Panc1 (cell line): ENCODE measurements around the gene CNTN4.

Experiments
- POLR2AphosphoS5 ChIP-seq: IDR thresholded peaks from 2 replicates; pipeline ENCODE4 v1.6.1; 2012; ENCODE audit warnings: mild to moderate bottlenecking, low read depth, low read length, moderate library complexity
- TCF7L2 ChIP-seq: IDR thresholded peaks from 2 replicates; pipeline ENCODE4 v1.6.1; 2011; ENCODE audit warnings: mild to moderate bottlenecking, low read depth, low read length, inconsistent platforms
- TF ChIP-seq, protein P1 (sequence below): fragments of 450-650 bp; IDR thresholded peaks from 2 replicates; pipeline ENCODE4 v1.5.1; 2017; ENCODE audit warnings: mild to moderate bottlenecking
- TF ChIP-seq, protein P2 (sequence below), 2 experiments: IDR thresholded peaks; 2 replicates each; pipeline ENCODE4 v1.6.1; 2011 to 2012; ENCODE audit warnings: low read depth in 2 of 2, control low read depth in 1 of 2, low read length in 1 of 2, mild to moderate bottlenecking in 1 of 2, moderate library complexity in 1 of 2; ENCODE audit not compliant: insufficient read depth in 1 of 2

- TF ChIP-seq, protein P1, sequence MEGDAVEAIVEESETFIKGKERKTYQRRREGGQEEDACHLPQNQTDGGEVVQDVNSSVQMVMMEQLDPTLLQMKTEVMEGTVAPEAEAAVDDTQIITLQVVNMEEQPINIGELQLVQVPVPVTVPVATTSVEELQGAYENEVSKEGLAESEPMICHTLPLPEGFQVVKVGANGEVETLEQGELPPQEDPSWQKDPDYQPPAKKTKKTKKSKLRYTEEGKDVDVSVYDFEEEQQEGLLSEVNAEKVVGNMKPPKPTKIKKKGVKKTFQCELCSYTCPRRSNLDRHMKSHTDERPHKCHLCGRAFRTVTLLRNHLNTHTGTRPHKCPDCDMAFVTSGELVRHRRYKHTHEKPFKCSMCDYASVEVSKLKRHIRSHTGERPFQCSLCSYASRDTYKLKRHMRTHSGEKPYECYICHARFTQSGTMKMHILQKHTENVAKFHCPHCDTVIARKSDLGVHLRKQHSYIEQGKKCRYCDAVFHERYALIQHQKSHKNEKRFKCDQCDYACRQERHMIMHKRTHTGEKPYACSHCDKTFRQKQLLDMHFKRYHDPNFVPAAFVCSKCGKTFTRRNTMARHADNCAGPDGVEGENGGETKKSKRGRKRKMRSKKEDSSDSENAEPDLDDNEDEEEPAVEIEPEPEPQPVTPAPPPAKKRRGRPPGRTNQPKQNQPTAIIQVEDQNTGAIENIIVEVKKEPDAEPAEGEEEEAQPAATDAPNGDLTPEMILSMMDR = no peak
- TF ChIP-seq POLR2AphosphoS5 (no peak), TCF7L2 (no peak)
- TF ChIP-seq, protein P2, sequence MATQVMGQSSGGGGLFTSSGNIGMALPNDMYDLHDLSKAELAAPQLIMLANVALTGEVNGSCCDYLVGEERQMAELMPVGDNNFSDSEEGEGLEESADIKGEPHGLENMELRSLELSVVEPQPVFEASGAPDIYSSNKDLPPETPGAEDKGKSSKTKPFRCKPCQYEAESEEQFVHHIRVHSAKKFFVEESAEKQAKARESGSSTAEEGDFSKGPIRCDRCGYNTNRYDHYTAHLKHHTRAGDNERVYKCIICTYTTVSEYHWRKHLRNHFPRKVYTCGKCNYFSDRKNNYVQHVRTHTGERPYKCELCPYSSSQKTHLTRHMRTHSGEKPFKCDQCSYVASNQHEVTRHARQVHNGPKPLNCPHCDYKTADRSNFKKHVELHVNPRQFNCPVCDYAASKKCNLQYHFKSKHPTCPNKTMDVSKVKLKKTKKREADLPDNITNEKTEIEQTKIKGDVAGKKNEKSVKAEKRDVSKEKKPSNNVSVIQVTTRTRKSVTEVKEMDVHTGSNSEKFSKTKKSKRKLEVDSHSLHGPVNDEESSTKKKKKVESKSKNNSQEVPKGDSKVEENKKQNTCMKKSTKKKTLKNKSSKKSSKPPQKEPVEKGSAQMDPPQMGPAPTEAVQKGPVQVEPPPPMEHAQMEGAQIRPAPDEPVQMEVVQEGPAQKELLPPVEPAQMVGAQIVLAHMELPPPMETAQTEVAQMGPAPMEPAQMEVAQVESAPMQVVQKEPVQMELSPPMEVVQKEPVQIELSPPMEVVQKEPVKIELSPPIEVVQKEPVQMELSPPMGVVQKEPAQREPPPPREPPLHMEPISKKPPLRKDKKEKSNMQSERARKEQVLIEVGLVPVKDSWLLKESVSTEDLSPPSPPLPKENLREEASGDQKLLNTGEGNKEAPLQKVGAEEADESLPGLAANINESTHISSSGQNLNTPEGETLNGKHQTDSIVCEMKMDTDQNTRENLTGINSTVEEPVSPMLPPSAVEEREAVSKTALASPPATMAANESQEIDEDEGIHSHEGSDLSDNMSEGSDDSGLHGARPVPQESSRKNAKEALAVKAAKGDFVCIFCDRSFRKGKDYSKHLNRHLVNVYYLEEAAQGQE (IDR thresholded peaks at IDR 0.05; ENCODE audit: insufficient read depth in 1 of 2, low read depth in 2 of 2, low read length in 1 of 2) = no peak
Measured at GRCh38 chr3:2356298-2356950, 257.8 kb downstream of the CNTN4 start.
